H1 (cell line): ENCODE data around the gene PLEKHA1. TPM values are rescaled to one million over a fixed set of nuclear protein-coding genes. Genes with fewer than 3 reads are reported as not detected.
A peak's percentile ranks its signal among the peaks of the same experiment; 100 is the strongest.

Experiments used
- CTCF ChIA-PET: fragments of 300-600 bp; sonication (Branson Sonifier 250); formaldehyde crosslinking; loops from one replicate; lab custom pipeline; 2021; ENCODE audit not compliant: partially characterized antibody; lab: Charles Lee
- POLR2A ChIA-PET: fragments of 300-600 bp; sonication (Branson Sonifier 250); formaldehyde crosslinking; loops from one replicate; lab custom pipeline; 2021; ENCODE audit warnings: inconsistent platforms; ENCODE audit not compliant: partially characterized antibody; lab: Charles Lee
- DNase-seq, 2 experiments: peaks; one replicate each; pipeline versions ENCODE4 v3.0.0 to v3.0.0-alpha.2; 2010 to 2022; ENCODE audit warnings: low spot score in 2 of 2, low read depth in 1 of 2, mixed read lengths in 1 of 2
- FAIRE-seq: peaks from 2 replicates; lab custom pipeline; 2011; peaks lifted over from hg19 to GRCh38; lab: Jason Lieb, UNC
- H2AFZ ChIP-seq: 2 replicates; pipeline ENCODE4 v1.8.1; 2012; ENCODE audit warnings: low read length, inconsistent platforms
- H2AK5ac ChIP-seq: 2 replicates; pipeline ENCODE4 v1.6.1; 2013; ENCODE audit warnings: low read depth, low read length
- H2BK120ac ChIP-seq: replicated peaks from 2 replicates; pipeline ENCODE3; 2013; ENCODE audit warnings: low read depth, low read length, inconsistent platforms
- H2BK12ac ChIP-seq: 2 replicates; pipeline ENCODE4 v1.6.1; 2013; ENCODE audit warnings: low read depth, low read length
- H2BK15ac ChIP-seq: 2 replicates; pipeline ENCODE4 v1.6.1; 2013; ENCODE audit warnings: low read length
- H2BK20ac ChIP-seq: 2 replicates; pipeline ENCODE4 v1.6.1; 2013; ENCODE audit warnings: low read length
- H2BK5ac ChIP-seq: 2 replicates; pipeline ENCODE4 v1.6.1; 2013; ENCODE audit warnings: low read depth, low read length
- H3K14ac ChIP-seq: 2 replicates; pipeline ENCODE4 v1.6.1; 2013; ENCODE audit warnings: inconsistent platforms; ENCODE audit not compliant: insufficient read length
- H3K18ac ChIP-seq: 2 replicates; pipeline ENCODE4 v1.6.1; 2013; ENCODE audit warnings: low read length; ENCODE audit errors: extremely low read depth
- H3K23ac ChIP-seq: 2 replicates; pipeline ENCODE4 v1.6.1; 2013; ENCODE audit warnings: inconsistent platforms; ENCODE audit not compliant: insufficient read length
- H3K23me2 ChIP-seq: 2 replicates; pipeline ENCODE4 v1.6.1; 2013; ENCODE audit warnings: low read depth, low read length
- H3K27ac ChIP-seq: 2 replicates; pipeline ENCODE4 v1.6.1; 2011; ENCODE audit warnings: low read depth, low read length, inconsistent platforms
- H3K27me3 ChIP-seq, 4 experiments: replicated peaks in 1 of 4; 1 replicate in 1 of 4; 2 replicates in 3 of 4; pipeline versions ENCODE4 v1.6.1 to v1.8.1; 2011 to 2013; ENCODE audit warnings: low read length in 3 of 4, mild to moderate bottlenecking in 3 of 4, inconsistent platforms in 2 of 4, mixed read lengths in 2 of 4, moderate library complexity in 1 of 4; ENCODE audit not compliant: control insufficient read depth in 3 of 4, insufficient read depth in 3 of 4; ENCODE audit errors: extremely low read depth in 1 of 4
- H3K36me3 ChIP-seq, 4 experiments: 2 replicates each; pipeline versions ENCODE4 v1.6.1 to v1.8.1; 2011 to 2013; ENCODE audit warnings: mild to moderate bottlenecking in 4 of 4, low read length in 3 of 4, moderate library complexity in 2 of 4, control low read depth in 1 of 4, inconsistent platforms in 1 of 4; ENCODE audit not compliant: insufficient read depth in 4 of 4, control insufficient read depth in 2 of 4
- H3K4ac ChIP-seq: replicated peaks from 2 replicates; pipeline ENCODE3; 2013; ENCODE audit warnings: low read length, low read depth, mixed read lengths, inconsistent platforms; ENCODE audit not compliant: insufficient read length
- H3K4me1 ChIP-seq, 4 experiments: replicated peaks in 1 of 4; 1 replicate in 1 of 4; 2 replicates in 3 of 4; pipeline versions ENCODE4 v1.6.1 to v1.8.1; 2011 to 2013; ENCODE audit warnings: low read length in 3 of 4, inconsistent platforms in 2 of 4, mixed read lengths in 1 of 4; ENCODE audit not compliant: insufficient read depth in 4 of 4, control insufficient read depth in 3 of 4
- H3K4me2 ChIP-seq, 2 experiments: 2 replicates each; pipeline versions ENCODE4 v1.6.1 to v1.8.1; 2011 to 2013; ENCODE audit warnings: low read depth in 2 of 2, low read length in 2 of 2, control low read depth in 1 of 2, inconsistent platforms in 1 of 2, mild to moderate bottlenecking in 1 of 2; ENCODE audit not compliant: insufficient read depth in 1 of 2
- H3K4me3 ChIP-seq, 4 experiments: fragments of 200-600, 300-600 bp in 1 of 4; sonication (generic), shearing (Covaris generic), sonication (Bioruptor Twin) in 1 of 4; 2 replicates each; pipeline versions ENCODE4 v1.5.1 to v1.8.1; 2011 to 2016; ENCODE audit warnings: low read length in 4 of 4, low read depth in 3 of 4, control low read depth in 2 of 4, inconsistent platforms in 2 of 4, mild to moderate bottlenecking in 2 of 4, mixed read lengths in 1 of 4, moderate library complexity in 1 of 4; ENCODE audit not compliant: insufficient read depth in 2 of 4; ENCODE audit errors: extremely low read depth in 1 of 4
- H3K56ac ChIP-seq: replicated peaks from 2 replicates; pipeline ENCODE3; 2013; ENCODE audit warnings: low read depth, mild to moderate bottlenecking, mixed read lengths, low read length, inconsistent platforms; ENCODE audit not compliant: insufficient read length
- H3K79me1 ChIP-seq: 2 replicates; pipeline ENCODE4 v1.6.1; 2013; ENCODE audit warnings: low read depth, low read length, control low read depth
- H3K79me2 ChIP-seq, 2 experiments: 2 replicates each; pipeline versions ENCODE4 v1.6.1 to v1.8.1; 2012 to 2013; ENCODE audit warnings: low read length in 2 of 2, mild to moderate bottlenecking in 2 of 2, inconsistent platforms in 1 of 2; ENCODE audit not compliant: insufficient read depth in 2 of 2, control insufficient read depth in 1 of 2
- H3K9ac ChIP-seq, 4 experiments: replicated peaks in 1 of 4; 1 replicate in 1 of 4; 2 replicates in 3 of 4; pipeline versions ENCODE4 v1.6.1 to v1.8.1; 2011 to 2013; ENCODE audit warnings: low read depth in 3 of 4, low read length in 3 of 4, control low read depth in 2 of 4, mild to moderate bottlenecking in 2 of 4, moderate library complexity in 2 of 4, inconsistent platforms in 1 of 4; ENCODE audit errors: extremely low read depth in 1 of 4
- H3K9me3 ChIP-seq, 2 experiments: 2 replicates each; pipeline versions ENCODE4 v1.6.1 to v1.8.1; 2012 to 2013; ENCODE audit warnings: mild to moderate bottlenecking in 2 of 2, moderate library complexity in 2 of 2, control low read depth in 1 of 2, inconsistent platforms in 1 of 2, low read depth in 1 of 2, low read length in 1 of 2, mixed read lengths in 1 of 2; ENCODE audit not compliant: insufficient read depth in 2 of 2
- H4K20me1 ChIP-seq, 2 experiments: replicated peaks in 1 of 2; 2 replicates each; pipeline versions ENCODE3 to v1.8.1; 2011 to 2013; ENCODE audit warnings: inconsistent platforms in 2 of 2, low read length in 2 of 2, mild to moderate bottlenecking in 1 of 2; ENCODE audit not compliant: insufficient read depth in 2 of 2, control insufficient read depth in 1 of 2
- H4K5ac ChIP-seq: 2 replicates; pipeline ENCODE4 v1.6.1; 2013; ENCODE audit warnings: low read length, low read depth, mixed read lengths, inconsistent platforms; ENCODE audit not compliant: insufficient read length
- H4K8ac ChIP-seq: 2 replicates; pipeline ENCODE4 v1.8.0; 2013; ENCODE audit warnings: mild to moderate bottlenecking, moderate library complexity, low read length, inconsistent platforms; ENCODE audit not compliant: insufficient read depth; ENCODE audit errors: extremely low read depth
- H4K91ac ChIP-seq: replicated peaks from 2 replicates; pipeline ENCODE3; 2013; ENCODE audit warnings: low read length, mixed read lengths, inconsistent platforms; ENCODE audit not compliant: insufficient read length
- WGBS, 2 experiments: shearing (Covaris generic) in 1 of 2; methylation state at CpG; one replicate each; pipeline versions ENCODE4 v1.1.6 to v1.1.7; 2013 to 2015; ENCODE audit warnings: low lambda C conversion rate in 2 of 2, mixed read lengths in 2 of 2, inconsistent platforms in 1 of 2, low coverage in 1 of 2, missing lambda C conversion rate in 1 of 2; ENCODE audit not compliant: insufficient replicate concordance in 2 of 2, insufficient coverage in 1 of 2, insufficient read length in 1 of 2; ENCODE audit errors: extremely low coverage in 1 of 2, missing lambda C conversion rate in 1 of 2; 5-methylcytosine and 5-hydroxymethylcytosine counted together
- polyA plus RNA-seq, 7 experiments: library from polyadenylated mRNA; depleted of rRNA in 3 of 7; stranded (reverse) in 5 of 7; unstranded in 2 of 7; fragments of >200 nt in 5 of 7; fragments of 200-250 nt in 2 of 7; gene quantifications; 1 replicate in 5 of 7; 2 replicates in 1 of 7; 4 replicates in 1 of 7; pipeline versions ENCODE4 v1.2.1 to v1.2.3, GENCODE V29; 2011 to 2013; ENCODE audit warnings: missing spikeins in 2 of 7, mixed read lengths in 2 of 7
- total RNA-seq: library from RNA; stranded (reverse); fragmentation: NEBNext Ultra II Directional; extraction: Animal tissue kit (Norgen Biotek cat#: 25700); gene quantifications from 2 replicates; pipeline ENCODE4 v1.2.1, GENCODE V29; 2021

PLEKHA1 gene
- total and polyA plus RNA-seq, 2 of the 8 experiments (the other 6 are each of a cell fraction or from before 2014, with no cell fraction given): 15.6 to 39.7 TPM

GRCh38 chr10:122373108-122373507 lies 1.4 kb upstream of the PLEKHA1 start:
- peaks cover 0 to 11% (median 5%) of the 10 kb centered on the region in 4 experiments; a peak in 3 of 7 replicates for H3K27me3 ChIP-seq
- no peak overlapping the region for H3K27ac ChIP-seq
- peaks cover 0 to 3% (median 3%) of the 10 kb centered on the region in 4 experiments; a peak in 3 of 7 replicates for H3K4me1 ChIP-seq
- peaks cover 0 to 26% of the 10 kb centered on the region in 2 experiments; a peak in 3 of 4 replicates for H3K79me2 ChIP-seq
- ChIA-PET CTCF (interaction anchor here (0.8 to 2.6 kb wide), 5 partner anchors 30 to 331 kb away, joined by 3 to 9 read pairs (median 5); no protein-coding TSS in a partner anchor), POLR2A (interaction anchor here (1.6 kb wide), 1 partner anchor 58 kb away, joined by 3 read pairs; no protein-coding TSS in a partner anchor)
- no peak for FAIRE-seq
- DNase-seq: no peak
- 78% methylated on average over 4 of the region's 4 CpGs; no CpG with 5 or more reads in 1 of the 2 experiments for WGBS, 2 experiments
- H2BK12ac ChIP-seq: no peak overlapping the region
- no peak overlapping the region for H2BK120ac ChIP-seq
- no peak overlapping the region for H3K56ac ChIP-seq
- no peak overlapping the region for H4K91ac ChIP-seq
- peak overlapping the region in 1 of 2 experiments; percentile 86; a peak in 1 of 4 replicates for H3K4me2 ChIP-seq
- H4K20me1 ChIP-seq: no peaks in the 10 kb centered on the region
- no peaks in the 10 kb centered on the region for H3K9me3 ChIP-seq
- H3K36me3 ChIP-seq: no peaks in the 10 kb centered on the region
- H3K23me2 ChIP-seq: peaks cover 7% of the 10 kb centered on the region
- no peak overlapping the region for H3K18ac ChIP-seq
- no peak overlapping the region for H4K5ac ChIP-seq
- H2AK5ac ChIP-seq: no peak overlapping the region
- H4K8ac ChIP-seq: no peak overlapping the region
- no peaks in the 10 kb centered on the region for H3K79me1 ChIP-seq
- H3K23ac ChIP-seq: no peak overlapping the region
- H2BK20ac ChIP-seq: no peak overlapping the region
- H2BK15ac ChIP-seq: no peak overlapping the region
- no peak overlapping the region for H3K4ac ChIP-seq
- H3K14ac ChIP-seq: no peak overlapping the region
- no peak overlapping the region for H2AFZ ChIP-seq
- H3K4me3 ChIP-seq: no peak overlapping the region
- no peak overlapping the region for H3K9ac ChIP-seq
- H2BK5ac ChIP-seq: no peak overlapping the region
